ENCODE results near the gene FARS2.
A peak's percentile ranks its signal among the peaks of the same experiment; 100 is the strongest.

The FARS2 gene

GRCh38 chr6:5736016-5736738, 474.9 kb downstream of the FARS2 start:
- no peak for TF ChIP-seq ZFX (IDR thresholded peaks at IDR 0.05)
- no peak for TF ChIP-seq CTCF (conservative IDR thresholded peaks at IDR 0.05)

GRCh38 chr6:5737460-5737859, 476.1 kb downstream of the FARS2 start:
- no peak overlapping the region for H3K27ac ChIP-seq
- no peak for TF ChIP-seq CTCF (conservative IDR thresholded peaks at IDR 0.05)
- no peak for TF ChIP-seq ZFX (IDR thresholded peaks at IDR 0.05)

More at GRCh38 chr6:5736016-5736738, 474.9 kb downstream of the FARS2 start:
- no peak overlapping the region for H3K27ac ChIP-seq

- TF ChIP-seq CTCF (conservative IDR thresholded peaks at IDR 0.05), result no peak
- no peak for TF ChIP-seq ZFX (IDR thresholded peaks at IDR 0.05)
- H3K27ac ChIP-seq, result no peak overlapping the region
Observed at GRCh38 chr6:5738211-5738610, 476.9 kb downstream of the FARS2 start.

- no peak overlapping the region for H3K27ac ChIP-seq
- TF ChIP-seq ZFX (IDR thresholded peaks at IDR 0.05) (no peak), CTCF (conservative IDR thresholded peaks at IDR 0.05) (no peak)
Observed at GRCh38 chr6:5744497-5744896, 483.2 kb downstream of the FARS2 start.

- no peak for TF ChIP-seq CTCF (conservative IDR thresholded peaks at IDR 0.05)
- TF ChIP-seq ZFX (IDR thresholded peaks at IDR 0.05), result no peak
- H3K27ac ChIP-seq, result no peak overlapping the region
Observed at GRCh38 chr6:5745081-5745480, 483.8 kb downstream of the FARS2 start.

- H3K27ac ChIP-seq, result no peak overlapping the region
- TF ChIP-seq CTCF (conservative IDR thresholded peaks at IDR 0.05) (peak; percentile 47), ZFX (IDR thresholded peaks at IDR 0.05) (no peak)
Observed at GRCh38 chr6:5746053-5746758, 484.9 kb downstream of the FARS2 start.

GRCh38 chr6:5746759-5747130, 485.4 kb downstream of the FARS2 start:
- TF ChIP-seq CTCF (conservative IDR thresholded peaks at IDR 0.05) (peak; percentile 25; the same call in 1 of the 2 replicates), ZFX (IDR thresholded peaks at IDR 0.05) (no peak)
- no peak overlapping the region for H3K27ac ChIP-seq
